Left ventricle myocardium inferior (tissue), 1 donor: ENCODE data around the gene SLC6A12. TPM values are rescaled to one million over a fixed set of nuclear protein-coding genes. Genes with fewer than 3 reads are reported as not detected.

Experiments
- DNase-seq: peaks from one replicate; pipeline ENCODE4 v3.0.0-alpha.2; 2020
- H3K27ac ChIP-seq: fragments of 200-600 bp; replicated peaks from 2 replicates; pipeline ENCODE4 v1.8.0; 2021
- H3K27me3 ChIP-seq: fragments of 200-600 bp; 2 replicates; pipeline ENCODE4 v1.8.0; 2021; ENCODE audit warnings: low read depth
- H3K36me3 ChIP-seq: fragments of 200-600 bp; 2 replicates; pipeline ENCODE4 v1.8.0; 2021
- H3K4me1 ChIP-seq: fragments of 200-600 bp; 2 replicates; pipeline ENCODE4 v1.8.0; 2021
- H3K4me3 ChIP-seq: fragments of 200-600 bp; 2 replicates; pipeline ENCODE4 v1.8.0; 2021; ENCODE audit warnings: mild to moderate bottlenecking, moderate library complexity
- H3K9me3 ChIP-seq: fragments of 200-600 bp; replicated peaks from 2 replicates; pipeline ENCODE4 v1.8.0; 2021
- intact Hi-C: fragments of 100-400 bp; cut with micrococcal nuclease; formaldehyde crosslinking; loops from one replicate; pipeline ENCODE4 v1.11.0; 2022
- total RNA-seq: library from RNA; stranded (reverse); fragmentation: NEBNext Ultra II Directional; extraction: Animal tissue kit (Norgen Biotek cat#: 25700); gene quantifications from one replicate; pipeline ENCODE4 v1.2.1, GENCODE V29; 2021
- TF ChIP-seq, protein P1 (sequence below): fragments of 200-600 bp; IDR thresholded peaks from 2 replicates; pipeline ENCODE4 v1.8.0; 2021; ENCODE audit warnings: antibody characterized with exemption, mild to moderate bottlenecking, borderline replicate concordance
- donor health status: DM: no; HTN: yes; CAD: no; lungs with severe emphysema.

Gene SLC6A12
- total RNA-seq, 1 donor from 2014 or later: 1.2 TPM

GRCh38 chr12:171276-171675 lies 42.7 kb downstream of the SLC6A12 start:
- Histone ChIP-seq H3K4me1 (peaks cover 96% of the 10 kb centered on the region), H3K27ac (no peak overlapping the region), H3K4me3 (no peak overlapping the region), H3K36me3 (no peaks in the 10 kb centered on the region), H3K9me3 (no peaks in the 10 kb centered on the region), H3K27me3 (no peaks in the 10 kb centered on the region)
- no peak for DNase-seq
- intact Hi-C loops: no loop called here
- TF ChIP-seq, protein P1, sequence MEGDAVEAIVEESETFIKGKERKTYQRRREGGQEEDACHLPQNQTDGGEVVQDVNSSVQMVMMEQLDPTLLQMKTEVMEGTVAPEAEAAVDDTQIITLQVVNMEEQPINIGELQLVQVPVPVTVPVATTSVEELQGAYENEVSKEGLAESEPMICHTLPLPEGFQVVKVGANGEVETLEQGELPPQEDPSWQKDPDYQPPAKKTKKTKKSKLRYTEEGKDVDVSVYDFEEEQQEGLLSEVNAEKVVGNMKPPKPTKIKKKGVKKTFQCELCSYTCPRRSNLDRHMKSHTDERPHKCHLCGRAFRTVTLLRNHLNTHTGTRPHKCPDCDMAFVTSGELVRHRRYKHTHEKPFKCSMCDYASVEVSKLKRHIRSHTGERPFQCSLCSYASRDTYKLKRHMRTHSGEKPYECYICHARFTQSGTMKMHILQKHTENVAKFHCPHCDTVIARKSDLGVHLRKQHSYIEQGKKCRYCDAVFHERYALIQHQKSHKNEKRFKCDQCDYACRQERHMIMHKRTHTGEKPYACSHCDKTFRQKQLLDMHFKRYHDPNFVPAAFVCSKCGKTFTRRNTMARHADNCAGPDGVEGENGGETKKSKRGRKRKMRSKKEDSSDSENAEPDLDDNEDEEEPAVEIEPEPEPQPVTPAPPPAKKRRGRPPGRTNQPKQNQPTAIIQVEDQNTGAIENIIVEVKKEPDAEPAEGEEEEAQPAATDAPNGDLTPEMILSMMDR: no peak

DNA sequence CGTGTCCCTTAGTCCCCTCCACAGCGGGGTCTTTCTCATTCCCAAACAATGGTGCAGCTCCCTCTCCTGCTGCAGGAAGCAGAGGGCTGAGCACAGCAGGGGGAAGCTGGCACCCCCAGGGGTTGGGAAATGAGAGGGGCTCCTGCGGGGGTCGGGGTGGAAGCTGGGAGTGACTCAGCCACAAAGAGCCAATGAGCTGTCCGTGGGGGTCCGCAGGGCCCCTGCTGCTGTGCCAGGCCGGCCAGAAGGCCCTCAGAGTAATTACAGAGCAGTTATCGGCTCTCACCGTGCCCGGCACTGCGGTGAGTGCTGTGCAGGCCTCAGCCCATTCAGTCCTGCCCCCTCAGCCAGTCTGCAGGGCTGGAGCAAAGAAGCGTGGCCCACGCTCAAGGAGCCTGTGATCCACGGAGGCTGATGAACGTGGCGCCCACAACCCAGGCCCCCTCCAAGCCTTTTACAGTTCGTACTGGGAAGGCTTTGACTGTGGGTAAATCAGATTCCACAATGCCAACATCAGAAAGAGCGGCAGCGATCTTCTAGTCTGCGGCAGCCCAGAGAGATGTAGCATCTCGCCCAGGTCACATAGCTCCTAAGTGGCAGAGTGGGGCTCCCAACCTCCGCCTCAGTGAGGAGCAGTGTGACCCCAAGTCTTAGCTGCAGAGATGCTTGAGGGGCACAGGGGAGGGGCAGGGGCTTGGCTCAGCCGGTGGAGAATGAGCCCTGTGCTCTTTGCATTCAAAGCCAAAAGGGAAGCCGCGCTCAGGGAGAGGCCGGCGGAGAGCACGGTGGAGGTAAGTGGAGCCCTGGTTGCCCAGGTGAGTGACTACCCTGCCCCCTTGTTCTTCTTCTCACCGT lies 43.4 kb downstream of the SLC6A12 start:
- H3K36me3 ChIP-seq: no peaks in the 10 kb centered on the region
- no peak overlapping the region for H3K4me3 ChIP-seq
- no peaks in the 10 kb centered on the region for H3K9me3 ChIP-seq
- TF ChIP-seq, protein P1: no peak
- intact Hi-C loops: no loop called here
- DNase-seq: no peak
- peak overlapping the region; percentile 54 for H3K27ac ChIP-seq
- peaks cover 89% of the 10 kb centered on the region for H3K4me1 ChIP-seq
- H3K27me3 ChIP-seq: no peaks in the 10 kb centered on the region

- intact Hi-C loops: no loop called here
- Histone ChIP-seq H3K4me3 (no peak overlapping the region), H3K36me3 (no peaks in the 10 kb centered on the region), H3K27ac (peak overlapping the region; percentile 54), H3K9me3 (no peaks in the 10 kb centered on the region), H3K27me3 (peaks cover 3% of the 10 kb centered on the region), H3K4me1 (peaks cover 80% of the 10 kb centered on the region)
- TF ChIP-seq, protein P1: no peak
- no peak for DNase-seq
Measured at GRCh38 chr12:169528-170370, 44.2 kb downstream of the SLC6A12 start.

GRCh38 chr12:168763-169525 lies 45.0 kb downstream of the SLC6A12 start:
- H3K27ac ChIP-seq: peak overlapping the region; percentile 54
- H3K4me1 ChIP-seq: peaks cover 72% of the 10 kb centered on the region
- TF ChIP-seq, protein P1: no peak
- no peak for DNase-seq
- no peaks in the 10 kb centered on the region for H3K36me3 ChIP-seq
- no peaks in the 10 kb centered on the region for H3K9me3 ChIP-seq
- intact Hi-C loops: no loop called here
- H3K4me3 ChIP-seq: no peak overlapping the region
- peaks cover 3% of the 10 kb centered on the region for H3K27me3 ChIP-seq

- Histone ChIP-seq H3K27me3 (peaks cover 3% of the 10 kb centered on the region), H3K9me3 (no peaks in the 10 kb centered on the region), H3K4me3 (no peak overlapping the region), H3K4me1 (peaks cover 64% of the 10 kb centered on the region), H3K36me3 (no peaks in the 10 kb centered on the region), H3K27ac (peak overlapping the region; percentile 62)
- intact Hi-C loops: no loop called here
- no peak for DNase-seq
- TF ChIP-seq, protein P1: no peak
Measured at GRCh38 chr12:167959-168600, 45.9 kb downstream of the SLC6A12 start.
